ENCODE data around the gene TENM4. TPM values are rescaled to one million over a fixed set of nuclear protein-coding genes. Genes with fewer than 3 reads are reported as not detected.

Gene TENM4
- total and polyA plus RNA-seq, 10 of the 15 experiments (the other 5 are each of a cell fraction or from before 2014, with no cell fraction given) = 0.03 to 0.12 (median 0.06) TPM; not detected in 7

DNA sequence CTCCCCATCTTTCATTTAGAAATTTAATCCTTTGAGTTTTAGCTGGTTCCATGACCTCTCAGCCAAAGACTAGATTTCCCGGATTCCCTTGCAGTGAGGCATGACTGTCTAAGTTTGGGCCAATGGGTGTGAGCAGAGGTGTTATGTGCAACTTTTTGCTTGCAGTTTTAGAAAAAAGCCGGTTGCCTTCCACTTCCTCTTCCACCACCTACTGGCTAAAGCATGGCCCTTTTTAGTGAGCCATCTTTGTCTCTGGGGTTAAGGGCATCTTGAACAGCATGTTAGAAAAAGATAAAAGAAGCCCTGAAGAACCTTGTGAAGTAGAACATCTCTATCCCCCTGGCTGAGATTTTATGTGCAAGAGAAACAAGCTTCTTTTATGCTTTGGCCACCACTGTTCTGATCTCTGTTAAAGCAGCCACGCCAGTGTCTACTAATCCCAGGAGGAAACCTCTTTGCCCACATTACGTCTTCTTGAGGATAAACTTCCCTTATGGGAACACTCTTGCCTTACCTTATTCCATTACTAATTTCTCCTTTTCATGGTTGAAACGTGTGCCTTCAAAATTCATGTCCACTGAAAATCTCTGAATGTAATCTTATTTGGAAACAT, 279.9 kb downstream of the TENM4 start (continued):
- TF ChIP-seq, protein P1, sequence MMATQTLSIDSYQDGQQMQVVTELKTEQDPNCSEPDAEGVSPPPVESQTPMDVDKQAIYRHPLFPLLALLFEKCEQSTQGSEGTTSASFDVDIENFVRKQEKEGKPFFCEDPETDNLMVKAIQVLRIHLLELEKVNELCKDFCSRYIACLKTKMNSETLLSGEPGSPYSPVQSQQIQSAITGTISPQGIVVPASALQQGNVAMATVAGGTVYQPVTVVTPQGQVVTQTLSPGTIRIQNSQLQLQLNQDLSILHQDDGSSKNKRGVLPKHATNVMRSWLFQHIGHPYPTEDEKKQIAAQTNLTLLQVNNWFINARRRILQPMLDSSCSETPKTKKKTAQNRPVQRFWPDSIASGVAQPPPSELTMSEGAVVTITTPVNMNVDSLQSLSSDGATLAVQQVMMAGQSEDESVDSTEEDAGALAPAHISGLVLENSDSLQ (IDR thresholded peaks at IDR 0.05) = no peak

DNA sequence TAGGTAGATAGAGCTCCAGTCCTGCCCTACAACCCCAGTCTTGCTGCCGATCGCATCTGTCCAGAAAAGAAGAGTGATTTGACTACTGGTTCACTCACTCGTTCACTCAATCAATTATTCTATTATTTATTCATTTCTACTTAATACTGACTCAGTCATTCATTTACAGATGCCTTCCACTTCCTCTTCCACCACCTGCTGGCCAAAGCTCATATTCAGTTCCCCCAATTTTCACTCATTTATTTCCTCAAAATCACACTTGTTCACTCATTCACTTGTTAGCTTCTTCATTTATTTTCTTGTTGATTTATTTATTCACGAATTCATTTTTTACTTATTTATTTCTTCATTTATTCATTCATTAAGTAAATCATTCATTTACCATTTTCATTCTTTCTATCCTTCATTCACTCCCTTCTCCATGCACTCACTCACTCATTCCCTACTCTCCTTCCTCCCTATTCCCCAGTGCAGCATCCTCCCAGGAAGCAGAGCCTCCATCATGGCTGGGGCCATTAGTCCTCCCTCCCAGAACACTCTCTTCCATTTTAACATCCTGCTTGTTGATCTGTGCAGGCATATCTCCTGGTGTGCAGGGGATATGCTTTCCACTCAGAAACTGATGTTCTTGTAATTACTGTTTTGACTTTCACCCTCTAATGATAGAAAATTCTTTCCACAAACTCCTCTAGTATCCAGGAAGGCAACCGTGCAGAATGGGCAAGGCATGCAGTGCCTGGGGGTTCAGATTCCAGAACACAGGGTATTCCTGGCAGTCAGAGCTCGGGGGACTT, 281.0 kb downstream of the TENM4 start:
- H3K9ac ChIP-seq (ENCODE audit: control insufficient read depth, insufficient read depth, low read length) = no peak overlapping the region
- no peak overlapping the region for H3K27ac ChIP-seq (ENCODE audit: control insufficient read depth, insufficient read depth)
- no peaks in the 10 kb centered on the region for H3K4me1 ChIP-seq (ENCODE audit: control insufficient read depth, insufficient read depth, low read length)
- no peak for FAIRE-seq
- ChIA-PET SMC1A (ENCODE audit: uncharacterized antibody, unreplicated experiment) (interaction anchor here (0.6 to 0.7 kb wide), 2 partner anchors 111 to 327 kb away, joined by 3 read pairs; no protein-coding TSS in a partner anchor), RAD21 (ENCODE audit: unreplicated experiment) (no interaction called here), CTCF (interaction anchor here (0.9 to 1.4 kb wide), 5 partner anchors 14 to 516 kb away, joined by 3 to 9 read pairs (median 3); no protein-coding TSS in a partner anchor), POLR2A (no interaction called here)
- no peak overlapping the region for H3K4me2 ChIP-seq (ENCODE audit: control insufficient read depth, insufficient read depth)
- no peak for DNase-seq (ENCODE audit: low read depth, low spot score)
- no peaks in the 10 kb centered on the region for H3K27me3 ChIP-seq (replicated peaks in 1 of 2; ENCODE audit: control insufficient read depth in 2 of 2, insufficient read depth in 2 of 2, low read length in 1 of 2)
- H3K4me3 ChIP-seq = no peak overlapping the region
- in situ Hi-C loops (cut with MboI) (no loop called here), intact Hi-C loops (cut with micrococcal nuclease; ENCODE audit: unreplicated experiment) (loop anchor here (2.0 kb wide), 1 partner anchor 515 kb away; no protein-coding TSS in a partner anchor)
- no peaks in the 10 kb centered on the region for H4K20me1 ChIP-seq (ENCODE audit: control insufficient read depth, insufficient read depth)
- no peak overlapping the region for H2AFZ ChIP-seq (ENCODE audit: control insufficient read depth, low read depth, low read length)
- 37% methylated on average over 6 of the region's 6 CpGs for WGBS (ENCODE audit: insufficient coverage, insufficient replicate concordance, low lambda C conversion rate, missing lambda C conversion rate)
- H3K36me3 ChIP-seq (ENCODE audit: control insufficient read depth in 2 of 2, insufficient read depth in 2 of 2, low read length in 1 of 2) = no peaks in the 10 kb centered on the region
- H3K79me2 ChIP-seq (ENCODE audit: control insufficient read depth, insufficient read depth, low read length) = no peaks in the 10 kb centered on the region
- no TSS peak for BruUV-seq (replicated peaks)
- ATAC-seq = no peak
- no peaks in the 10 kb centered on the region for H3K9me3 ChIP-seq (replicated peaks; ENCODE audit: control insufficient read depth, insufficient read depth, low read length)
- TF ChIP-seq, protein P2, sequence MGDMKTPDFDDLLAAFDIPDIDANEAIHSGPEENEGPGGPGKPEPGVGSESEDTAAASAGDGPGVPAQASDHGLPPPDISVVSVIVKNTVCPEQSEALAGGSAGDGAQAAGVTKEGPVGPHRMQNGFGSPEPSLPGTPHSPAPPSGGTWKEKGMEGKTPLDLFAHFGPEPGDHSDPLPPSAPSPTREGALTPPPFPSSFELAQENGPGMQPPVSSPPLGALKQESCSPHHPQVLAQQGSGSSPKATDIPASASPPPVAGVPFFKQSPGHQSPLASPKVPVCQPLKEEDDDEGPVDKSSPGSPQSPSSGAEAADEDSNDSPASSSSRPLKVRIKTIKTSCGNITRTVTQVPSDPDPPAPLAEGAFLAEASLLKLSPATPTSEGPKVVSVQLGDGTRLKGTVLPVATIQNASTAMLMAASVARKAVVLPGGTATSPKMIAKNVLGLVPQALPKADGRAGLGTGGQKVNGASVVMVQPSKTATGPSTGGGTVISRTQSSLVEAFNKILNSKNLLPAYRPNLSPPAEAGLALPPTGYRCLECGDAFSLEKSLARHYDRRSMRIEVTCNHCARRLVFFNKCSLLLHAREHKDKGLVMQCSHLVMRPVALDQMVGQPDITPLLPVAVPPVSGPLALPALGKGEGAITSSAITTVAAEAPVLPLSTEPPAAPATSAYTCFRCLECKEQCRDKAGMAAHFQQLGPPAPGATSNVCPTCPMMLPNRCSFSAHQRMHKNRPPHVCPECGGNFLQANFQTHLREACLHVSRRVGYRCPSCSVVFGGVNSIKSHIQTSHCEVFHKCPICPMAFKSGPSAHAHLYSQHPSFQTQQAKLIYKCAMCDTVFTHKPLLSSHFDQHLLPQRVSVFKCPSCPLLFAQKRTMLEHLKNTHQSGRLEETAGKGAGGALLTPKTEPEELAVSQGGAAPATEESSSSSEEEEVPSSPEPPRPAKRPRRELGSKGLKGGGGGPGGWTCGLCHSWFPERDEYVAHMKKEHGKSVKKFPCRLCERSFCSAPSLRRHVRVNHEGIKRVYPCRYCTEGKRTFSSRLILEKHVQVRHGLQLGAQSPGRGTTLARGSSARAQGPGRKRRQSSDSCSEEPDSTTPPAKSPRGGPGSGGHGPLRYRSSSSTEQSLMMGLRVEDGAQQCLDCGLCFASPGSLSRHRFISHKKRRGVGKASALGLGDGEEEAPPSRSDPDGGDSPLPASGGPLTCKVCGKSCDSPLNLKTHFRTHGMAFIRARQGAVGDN (IDR thresholded peaks at IDR 0.05) = no peak
- TF ChIP-seq NRF1 (conservative IDR thresholded peaks at IDR 0.05; ENCODE audit: low read depth, low read length) (no peak), SMC3 (IDR thresholded peaks at IDR 0.05; ENCODE audit: borderline replicate concordance, low read length) (no peak), NFYB (IDR thresholded peaks at IDR 0.05; ENCODE audit: insufficient read depth, low read depth, low read length) (no peak)
